Measurements from ENCODE around the gene ANO10. TPM values are rescaled to one million over a fixed set of nuclear protein-coding genes. Genes with fewer than 3 reads are reported as not detected.

Gene ANO10
- total and polyA plus RNA-seq, 5 donors from 2014 or later: 5.3 to 9.8 (median 6.5) TPM

DNA sequence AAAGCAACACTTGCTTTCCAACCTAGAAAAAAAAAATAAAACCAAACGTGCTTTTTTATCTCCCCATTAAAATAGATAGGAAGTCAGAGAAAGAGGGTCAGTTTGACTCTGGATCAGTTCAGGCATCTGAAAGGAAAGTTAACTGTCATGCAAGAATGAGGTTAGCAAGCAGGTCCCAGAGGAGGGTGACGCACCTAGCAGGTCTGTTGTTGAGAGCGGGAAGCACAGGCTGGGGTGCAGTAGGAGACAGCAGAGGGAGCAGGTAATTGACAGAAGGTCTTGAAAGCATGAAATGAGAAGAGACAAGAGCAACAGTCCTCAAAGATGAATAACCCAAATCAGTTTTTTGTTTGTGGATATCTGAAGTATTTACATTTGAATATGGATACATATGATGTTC is 82.5 kb downstream of the ANO10 start:
- no peaks in the 10 kb centered on the region for H3K27me3 Mint-ChIP-seq

DNA sequence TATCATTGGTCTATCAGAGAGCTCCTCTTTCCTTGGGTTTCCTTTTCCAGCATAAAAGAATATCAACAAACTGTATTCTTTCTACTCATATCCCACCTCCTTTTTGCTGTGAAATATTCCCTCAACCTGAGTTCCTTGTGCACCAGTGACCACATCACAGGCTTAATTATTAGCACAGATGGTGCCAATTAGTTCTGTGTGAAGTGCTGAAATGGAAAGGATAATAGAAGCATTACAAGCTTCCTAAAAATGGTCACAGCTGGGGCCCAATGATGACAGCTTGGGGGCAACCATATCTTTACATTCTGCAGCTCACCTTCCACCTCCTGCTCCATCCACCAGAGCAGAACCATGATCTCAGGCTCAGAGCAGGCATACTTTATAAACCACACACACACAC is 84.6 kb downstream of the ANO10 start:
- Histone ChIP-seq H3K27ac (ENCODE audit: insufficient read depth, low read length, poor library complexity, severe bottlenecking) (no peak overlapping the region), H3K27me3 (ENCODE audit: control insufficient read depth, insufficient read depth, low read length) (no peaks in the 10 kb centered on the region), H3K4me1 (ENCODE audit: control insufficient read depth, insufficient read depth, low read length, poor library complexity, severe bottlenecking) (no peaks in the 10 kb centered on the region), H3K9me3 (ENCODE audit: control insufficient read depth in 2 of 2, low read length in 2 of 2) (no peaks in the 10 kb centered on the region), H3K4me3 (ENCODE audit: low read depth, low read length) (no peak overlapping the region), H3K36me3 (ENCODE audit: control insufficient read depth, insufficient read depth, low read length) (no peaks in the 10 kb centered on the region)
- H3K36me3 Mint-ChIP-seq: peaks cover 4% of the 10 kb centered on the region
- ATAC-seq (ENCODE audit: low read depth in 2 of 2): no peak
- peaks cover 0 to 12% (median 1%) of the 10 kb centered on the region in 4 donors for H3K4me1 Mint-ChIP-seq
- H3K4me3 Mint-ChIP-seq: no peak overlapping the region
- no peak overlapping the region for H3K27ac Mint-ChIP-seq
- H3K9me3 Mint-ChIP-seq: peaks cover 0 to 1% (median 0%) of the 10 kb centered on the region in 7 donors
- no peak for DNase-seq
- no peaks in the 10 kb centered on the region for H3K27me3 Mint-ChIP-seq

More for the DNA sequence above, 82.5 kb downstream of the ANO10 start:
- no peaks in the 10 kb centered on the region for H3K27me3 ChIP-seq (ENCODE audit: control insufficient read depth, insufficient read depth, low read length)
- H3K4me3 ChIP-seq (ENCODE audit: low read depth, low read length): no peak overlapping the region
- Mint-ChIP-seq H3K27ac (peak overlapping the region in 1 of 3 donors; percentile 45), H3K9me3 (peaks cover 0 to 1% (median 0%) of the 10 kb centered on the region in 7 donors), H3K4me3 (no peak overlapping the region), H3K4me1 (peaks cover 0 to 21% (median 1%) of the 10 kb centered on the region in 4 donors), H3K36me3 (peaks cover 4% of the 10 kb centered on the region)
- no peaks in the 10 kb centered on the region for H3K36me3 ChIP-seq (ENCODE audit: control insufficient read depth, insufficient read depth, low read length)
- no peaks in the 10 kb centered on the region for H3K9me3 ChIP-seq (ENCODE audit: control insufficient read depth in 2 of 2, low read length in 2 of 2)
- no peak overlapping the region for H3K27ac ChIP-seq (ENCODE audit: insufficient read depth, low read length, poor library complexity, severe bottlenecking)
- ATAC-seq (ENCODE audit: low read depth in 2 of 2): no peak
- DNase-seq: no peak
- no peaks in the 10 kb centered on the region for H3K4me1 ChIP-seq (ENCODE audit: control insufficient read depth, insufficient read depth, low read length, poor library complexity, severe bottlenecking)

DNA sequence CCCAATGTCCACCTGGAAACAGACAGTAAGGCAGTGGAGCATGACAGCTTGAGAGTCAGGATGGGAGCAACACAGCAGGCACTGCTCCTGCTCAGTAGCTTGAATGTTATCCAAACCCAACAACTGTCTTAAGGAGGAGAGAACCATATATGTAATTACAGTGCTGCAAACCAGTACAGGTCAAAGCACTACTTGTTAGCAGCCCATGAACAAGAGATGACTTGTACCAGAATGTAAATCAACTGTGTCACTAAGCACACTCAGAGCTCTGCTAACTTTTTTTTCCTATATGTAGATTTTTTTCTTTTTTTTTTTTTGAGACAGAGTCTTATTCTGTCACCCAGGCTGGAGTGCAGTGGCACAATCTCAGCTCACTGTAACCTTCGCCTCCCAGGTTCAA is 87.1 kb downstream of the ANO10 start:
- Mint-ChIP-seq H3K27ac (no peak overlapping the region), H3K36me3 (peaks cover 7% of the 10 kb centered on the region), H3K9me3 (peaks cover 0 to 1% (median 0%) of the 10 kb centered on the region in 7 donors), H3K27me3 (no peaks in the 10 kb centered on the region), H3K4me1 (peaks cover 0 to 4% (median 1%) of the 10 kb centered on the region in 4 donors), H3K4me3 (no peak overlapping the region)
- Histone ChIP-seq H3K27me3 (ENCODE audit: control insufficient read depth, insufficient read depth, low read length) (no peaks in the 10 kb centered on the region), H3K27ac (ENCODE audit: insufficient read depth, low read length, poor library complexity, severe bottlenecking) (no peak overlapping the region), H3K9me3 (ENCODE audit: control insufficient read depth in 2 of 2, low read length in 2 of 2) (no peaks in the 10 kb centered on the region), H3K36me3 (ENCODE audit: control insufficient read depth, insufficient read depth, low read length) (no peaks in the 10 kb centered on the region), H3K4me1 (ENCODE audit: control insufficient read depth, insufficient read depth, low read length, poor library complexity, severe bottlenecking) (no peaks in the 10 kb centered on the region), H3K4me3 (ENCODE audit: low read depth, low read length) (no peak overlapping the region)
- no peak for ATAC-seq (ENCODE audit: low read depth in 2 of 2)
- no peak for DNase-seq

- ATAC-seq (ENCODE audit: low read depth in 2 of 2): no peak
- peaks cover 0 to 8% (median 1%) of the 10 kb centered on the region in 4 donors for H3K4me1 Mint-ChIP-seq
These were observed 88.8 kb downstream of the ANO10 start for GRCh38 chr3:43533009-43533408.

GRCh38 chr3:43531835-43532234 is 90.0 kb downstream of the ANO10 start:
- H3K36me3 Mint-ChIP-seq: peaks cover 7% of the 10 kb centered on the region
- H3K4me3 Mint-ChIP-seq: no peak overlapping the region
- H3K27ac Mint-ChIP-seq: no peak overlapping the region
- peaks cover 0 to 4% (median under 1%) of the 10 kb centered on the region in 4 donors for H3K4me1 Mint-ChIP-seq
- no peaks in the 10 kb centered on the region for H3K27me3 ChIP-seq (ENCODE audit: control insufficient read depth, insufficient read depth, low read length)
- H3K36me3 ChIP-seq (ENCODE audit: control insufficient read depth, insufficient read depth, low read length): no peaks in the 10 kb centered on the region
- H3K9me3 ChIP-seq (ENCODE audit: control insufficient read depth in 2 of 2, low read length in 2 of 2): no peaks in the 10 kb centered on the region
- no peaks in the 10 kb centered on the region for H3K4me1 ChIP-seq (ENCODE audit: control insufficient read depth, insufficient read depth, low read length, poor library complexity, severe bottlenecking)
- DNase-seq (no peak), ATAC-seq (ENCODE audit: low read depth in 2 of 2) (no peak)
- H3K4me3 ChIP-seq (ENCODE audit: low read depth, low read length): no peak overlapping the region
- H3K27me3 Mint-ChIP-seq: no peaks in the 10 kb centered on the region
- no peak overlapping the region for H3K27ac ChIP-seq (ENCODE audit: insufficient read depth, low read length, poor library complexity, severe bottlenecking)
- peaks cover 0 to 10% (median 3%) of the 10 kb centered on the region in 7 donors for H3K9me3 Mint-ChIP-seq

More at GRCh38 chr3:43533009-43533408, 88.8 kb downstream of the ANO10 start:
- H3K9me3 ChIP-seq (ENCODE audit: control insufficient read depth in 2 of 2, low read length in 2 of 2): no peaks in the 10 kb centered on the region
- H3K36me3 ChIP-seq (ENCODE audit: control insufficient read depth, insufficient read depth, low read length): no peaks in the 10 kb centered on the region
- Mint-ChIP-seq H3K27ac (no peak overlapping the region), H3K9me3 (peaks cover 0 to 4% (median 2%) of the 10 kb centered on the region in 7 donors), H3K36me3 (peaks cover 7% of the 10 kb centered on the region), H3K4me3 (no peak overlapping the region), H3K27me3 (no peaks in the 10 kb centered on the region)
- no peaks in the 10 kb centered on the region for H3K27me3 ChIP-seq (ENCODE audit: control insufficient read depth, insufficient read depth, low read length)
- no peak overlapping the region for H3K4me3 ChIP-seq (ENCODE audit: low read depth, low read length)
- no peak overlapping the region for H3K27ac ChIP-seq (ENCODE audit: insufficient read depth, low read length, poor library complexity, severe bottlenecking)
- H3K4me1 ChIP-seq (ENCODE audit: control insufficient read depth, insufficient read depth, low read length, poor library complexity, severe bottlenecking): no peaks in the 10 kb centered on the region
- no peak for DNase-seq

DNA sequence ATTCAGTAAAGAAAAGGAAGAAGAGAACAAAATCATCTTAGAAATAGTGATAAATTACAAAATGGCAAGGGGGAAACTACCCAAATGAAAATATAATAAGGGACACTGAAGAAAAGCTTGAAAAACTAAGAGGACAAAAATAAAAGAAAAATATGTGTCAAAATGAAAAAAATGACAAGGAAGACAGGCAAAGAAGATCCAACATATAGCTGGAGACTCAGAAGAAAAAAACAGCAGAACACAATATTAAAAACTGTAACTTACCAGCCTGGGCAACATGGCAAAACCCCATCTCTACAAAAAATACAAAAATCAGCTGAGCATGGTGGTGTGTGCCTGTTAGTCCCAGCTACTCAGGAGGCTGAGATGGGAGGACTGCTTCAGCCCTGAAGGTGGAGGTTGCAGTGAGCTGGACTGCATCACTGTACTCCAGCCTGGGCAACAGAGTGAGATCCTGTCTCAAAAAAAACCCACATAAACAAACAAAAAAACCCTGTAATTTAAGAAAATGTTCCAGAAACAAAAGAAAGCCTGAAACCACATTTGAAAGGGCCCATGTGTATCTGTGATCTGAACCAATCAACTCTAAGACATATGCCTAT is 93.2 kb downstream of the ANO10 start:
- H3K27me3 Mint-ChIP-seq: no peaks in the 10 kb centered on the region
- H3K4me3 ChIP-seq (ENCODE audit: low read depth, low read length): no peak overlapping the region
- H3K36me3 ChIP-seq (ENCODE audit: control insufficient read depth, insufficient read depth, low read length): no peaks in the 10 kb centered on the region
- H3K4me3 Mint-ChIP-seq: no peak overlapping the region
- DNase-seq (no peak), ATAC-seq (ENCODE audit: low read depth in 2 of 2) (no peak)
- peaks cover 7% of the 10 kb centered on the region for H3K36me3 Mint-ChIP-seq
- H3K27ac ChIP-seq (ENCODE audit: insufficient read depth, low read length, poor library complexity, severe bottlenecking): no peak overlapping the region
- no peaks in the 10 kb centered on the region for H3K27me3 ChIP-seq (ENCODE audit: control insufficient read depth, insufficient read depth, low read length)
- no peaks in the 10 kb centered on the region for H3K9me3 ChIP-seq (ENCODE audit: control insufficient read depth in 2 of 2, low read length in 2 of 2)
- peak overlapping the region in 1 of 3 donors; percentile 2 for H3K27ac Mint-ChIP-seq
- H3K9me3 Mint-ChIP-seq: peaks cover 0 to 10% (median 3%) of the 10 kb centered on the region in 7 donors
- H3K4me1 Mint-ChIP-seq: peaks cover 0 to 4% (median 0%) of the 10 kb centered on the region in 4 donors
- no peaks in the 10 kb centered on the region for H3K4me1 ChIP-seq (ENCODE audit: control insufficient read depth, insufficient read depth, low read length, poor library complexity, severe bottlenecking)

DNA sequence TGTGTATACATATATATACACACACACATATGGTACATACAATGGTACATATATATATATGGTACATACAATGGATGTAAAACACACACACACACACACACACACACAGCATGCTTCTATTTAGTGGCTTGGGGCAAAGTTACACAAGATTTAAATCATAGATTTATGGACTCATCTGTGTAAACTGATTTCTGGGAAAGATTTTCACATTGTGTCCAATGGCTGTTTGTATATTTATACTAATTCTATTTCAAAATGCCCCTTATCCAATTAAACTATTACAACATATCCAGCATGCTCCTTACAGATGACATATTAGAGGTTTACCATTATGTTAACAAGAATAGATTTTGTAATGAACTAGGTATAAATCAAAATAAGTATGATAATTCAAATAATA is 94.9 kb downstream of the ANO10 start:
- Mint-ChIP-seq H3K4me1 (peaks cover 0 to 4% (median 0%) of the 10 kb centered on the region in 4 donors), H3K9me3 (peaks cover 0 to 10% (median 3%) of the 10 kb centered on the region in 7 donors), H3K27me3 (no peaks in the 10 kb centered on the region), H3K27ac (no peak overlapping the region), H3K4me3 (no peak overlapping the region), H3K36me3 (peaks cover 6% of the 10 kb centered on the region)
- H3K36me3 ChIP-seq (ENCODE audit: control insufficient read depth, insufficient read depth, low read length): no peaks in the 10 kb centered on the region
- no peak overlapping the region for H3K27ac ChIP-seq (ENCODE audit: insufficient read depth, low read length, poor library complexity, severe bottlenecking)
- ATAC-seq (ENCODE audit: low read depth in 2 of 2): no peak
- H3K4me1 ChIP-seq (ENCODE audit: control insufficient read depth, insufficient read depth, low read length, poor library complexity, severe bottlenecking): no peaks in the 10 kb centered on the region
- DNase-seq: no peak
- H3K9me3 ChIP-seq (ENCODE audit: control insufficient read depth in 2 of 2, low read length in 2 of 2): no peaks in the 10 kb centered on the region
- no peak overlapping the region for H3K4me3 ChIP-seq (ENCODE audit: low read depth, low read length)
- no peaks in the 10 kb centered on the region for H3K27me3 ChIP-seq (ENCODE audit: control insufficient read depth, insufficient read depth, low read length)

Data from CD4-positive, CD25-positive, alpha-beta regulatory T cell (primary cell).